PC-9 (cell line): ENCODE results near the gene EFNA2.

Source experiments
- CTCF ChIP-seq: fragments of 200-600 bp; sonication (generic); conservative IDR thresholded peaks from 2 replicates; pipeline ENCODE4 v1.6.1; 2017; ENCODE audit warnings: mixed run types, antibody characterized with exemption, mild to moderate bottlenecking, moderate library complexity
- EZH2 ChIP-seq: fragments of 200-600 bp; sonication (generic); IDR thresholded peaks from 2 replicates; pipeline ENCODE4 v1.8.0; 2017; ENCODE audit warnings: antibody characterized with exemption, low read depth

- no peak for TF ChIP-seq CTCF
- TF ChIP-seq EZH2: no peak
These were observed 31.8 kb downstream of the EFNA2 start for GRCh38 chr19:1317274-1318003.
